ENCODE data around the gene DUS3L.

The DUS3L gene

DNA sequence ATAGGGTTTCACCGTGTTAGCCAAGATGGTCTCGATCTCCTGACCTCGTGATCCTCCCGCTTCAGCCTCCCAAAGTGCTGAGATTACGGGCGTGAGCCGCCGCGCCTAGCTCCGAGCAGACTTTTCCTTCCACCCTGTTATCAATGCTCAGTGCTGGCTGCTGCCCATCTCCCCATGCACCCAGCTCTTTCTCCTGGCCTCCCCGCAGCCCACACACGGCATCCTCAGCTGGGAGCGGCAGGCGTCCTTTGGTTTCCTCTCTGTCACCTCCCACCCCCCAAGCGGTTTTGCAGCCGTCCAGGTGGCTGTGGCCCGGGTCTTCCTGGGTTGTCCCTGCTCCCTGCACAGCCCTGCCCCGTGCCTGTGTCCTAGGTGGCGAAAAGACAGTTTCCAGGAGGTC lies 18.5 kb downstream of the DUS3L start:
- H3K4me3 ChIP-seq (ENCODE audit: low read depth, low read length), result no peak overlapping the region
- DNase-seq (ENCODE audit: low read depth), result no peak
- TF ChIP-seq, protein P1, sequence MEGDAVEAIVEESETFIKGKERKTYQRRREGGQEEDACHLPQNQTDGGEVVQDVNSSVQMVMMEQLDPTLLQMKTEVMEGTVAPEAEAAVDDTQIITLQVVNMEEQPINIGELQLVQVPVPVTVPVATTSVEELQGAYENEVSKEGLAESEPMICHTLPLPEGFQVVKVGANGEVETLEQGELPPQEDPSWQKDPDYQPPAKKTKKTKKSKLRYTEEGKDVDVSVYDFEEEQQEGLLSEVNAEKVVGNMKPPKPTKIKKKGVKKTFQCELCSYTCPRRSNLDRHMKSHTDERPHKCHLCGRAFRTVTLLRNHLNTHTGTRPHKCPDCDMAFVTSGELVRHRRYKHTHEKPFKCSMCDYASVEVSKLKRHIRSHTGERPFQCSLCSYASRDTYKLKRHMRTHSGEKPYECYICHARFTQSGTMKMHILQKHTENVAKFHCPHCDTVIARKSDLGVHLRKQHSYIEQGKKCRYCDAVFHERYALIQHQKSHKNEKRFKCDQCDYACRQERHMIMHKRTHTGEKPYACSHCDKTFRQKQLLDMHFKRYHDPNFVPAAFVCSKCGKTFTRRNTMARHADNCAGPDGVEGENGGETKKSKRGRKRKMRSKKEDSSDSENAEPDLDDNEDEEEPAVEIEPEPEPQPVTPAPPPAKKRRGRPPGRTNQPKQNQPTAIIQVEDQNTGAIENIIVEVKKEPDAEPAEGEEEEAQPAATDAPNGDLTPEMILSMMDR (IDR thresholded peaks at IDR 0.05; ENCODE audit: low read depth, low read length, missing control alignments), result no peak
- in situ Hi-C loops (cut with HindIII; ENCODE audit: low sequenced_read_pairs), result no loop called here

- H3K4me3 ChIP-seq (ENCODE audit: low read depth, low read length), result no peak overlapping the region
- no peak for DNase-seq (ENCODE audit: low read depth)
- in situ Hi-C loops (cut with HindIII; ENCODE audit: low sequenced_read_pairs), result no loop called here
- TF ChIP-seq, protein P1 (IDR thresholded peaks at IDR 0.05; ENCODE audit: low read depth, low read length, missing control alignments), result no peak
Observed at GRCh38 chr19:5767949-5768348, 23.0 kb downstream of the DUS3L start.

DNA sequence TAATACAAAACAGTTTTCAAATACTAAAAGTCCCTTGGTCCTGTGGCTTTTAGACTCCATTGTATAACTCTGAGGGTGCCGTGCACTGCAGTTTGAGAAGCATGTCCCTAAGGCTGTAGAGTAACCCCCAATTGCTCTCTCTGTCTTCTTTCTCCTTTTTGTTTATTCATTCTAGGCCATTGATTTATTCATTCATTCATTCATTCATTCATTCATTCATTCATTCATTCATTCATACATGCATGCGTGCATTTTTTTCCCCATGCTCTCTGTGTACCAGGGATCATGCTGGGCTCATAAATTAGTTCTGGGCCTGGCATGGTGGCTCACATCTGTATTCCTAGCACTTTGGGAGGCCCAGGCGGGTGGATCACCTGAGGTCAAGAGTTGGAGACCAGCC lies 25.7 kb downstream of the DUS3L start:
- no peak overlapping the region for H3K4me3 ChIP-seq (ENCODE audit: low read depth, low read length)
- TF ChIP-seq, protein P1 (IDR thresholded peaks at IDR 0.05; ENCODE audit: low read depth, low read length, missing control alignments), result no peak
- in situ Hi-C loops (cut with HindIII; ENCODE audit: low sequenced_read_pairs), result no loop called here
- DNase-seq (ENCODE audit: low read depth), result no peak

GRCh38 chr19:5762608-5763217 lies 28.2 kb downstream of the DUS3L start:
- DNase-seq (ENCODE audit: low read depth), result no peak
- TF ChIP-seq, protein P1 (IDR thresholded peaks at IDR 0.05; ENCODE audit: low read depth, low read length, missing control alignments), result no peak
- H3K4me3 ChIP-seq (ENCODE audit: low read depth, low read length), result no peak overlapping the region
- in situ Hi-C loops (cut with HindIII; ENCODE audit: low sequenced_read_pairs), result no loop called here

DNA sequence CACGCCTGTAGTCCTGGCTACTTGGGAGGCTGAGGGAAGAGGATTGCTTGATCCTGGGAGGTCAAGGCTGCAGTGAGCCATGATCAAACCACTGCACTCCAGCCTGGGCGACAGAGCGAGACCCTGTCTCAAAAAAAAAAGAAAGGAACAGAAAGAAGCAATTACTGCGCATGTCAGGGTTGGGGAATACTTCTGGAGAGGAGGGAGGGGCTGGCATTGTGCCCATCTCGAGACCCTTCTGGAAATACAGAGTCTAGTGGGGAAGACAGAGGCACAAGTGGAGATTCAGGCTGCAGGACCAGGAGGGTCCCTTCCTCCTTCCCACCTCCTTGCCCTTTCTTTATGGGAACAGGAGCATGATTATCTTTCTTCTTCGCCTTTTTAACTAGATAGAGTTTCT lies 37.2 kb downstream of the DUS3L start:
- TF ChIP-seq, protein P1 (IDR thresholded peaks at IDR 0.05; ENCODE audit: low read depth, low read length, missing control alignments), result no peak
- no peak overlapping the region for H3K4me3 ChIP-seq (ENCODE audit: low read depth, low read length)
- DNase-seq (ENCODE audit: low read depth), result no peak
- in situ Hi-C loops (cut with HindIII; ENCODE audit: low sequenced_read_pairs), result no loop called here

DNA sequence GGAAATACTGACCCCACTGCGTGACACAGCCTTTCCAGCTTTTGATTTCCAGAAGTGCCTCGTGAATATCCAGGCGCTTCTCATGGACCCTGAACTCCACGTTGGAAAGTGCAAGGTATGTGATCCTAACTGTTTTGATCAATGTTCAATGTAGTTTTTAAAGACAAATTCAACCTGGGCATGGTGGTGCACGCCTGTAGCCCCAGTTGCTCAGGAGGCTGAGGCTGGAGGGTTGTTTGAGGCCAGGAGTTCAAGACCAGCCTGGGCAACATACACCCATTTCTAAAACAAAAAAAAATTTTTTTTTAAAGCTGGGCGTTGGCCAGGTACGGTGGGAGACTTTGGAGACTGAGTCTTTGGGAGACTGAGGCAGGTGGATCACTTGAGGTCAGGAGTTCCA lies 39.3 kb downstream of the DUS3L start:
- TF ChIP-seq, protein P1 (IDR thresholded peaks at IDR 0.05; ENCODE audit: low read depth, low read length, missing control alignments), result no peak
- in situ Hi-C loops (cut with HindIII; ENCODE audit: low sequenced_read_pairs), result no loop called here
- no peak for DNase-seq (ENCODE audit: low read depth)
- no peak overlapping the region for H3K4me3 ChIP-seq (ENCODE audit: low read depth, low read length)

Data from astrocyte of the cerebellum (primary cell).